GM13976 (cell line): ENCODE results near the gene F7.
"Not testable (repeated sequence)": the region's sequence is repeated elsewhere in the genome, so short reads cannot be mapped to it uniquely, and the experiment has no call there.

Experiments used
- DNase-seq: peaks from one replicate; pipeline ENCODE4 v3.0.0; 2012; ENCODE audit warnings: low spot score
- in situ Hi-C: fragments of 300-500 bp; cut with MboI; formaldehyde crosslinking; loops from one replicate; pipeline ENCODE4 v1.12.0; 2022; ENCODE audit warnings: low sequenced_read_pairs, mixed read lengths, inconsistent platforms; ENCODE audit not compliant: unreplicated experiment
- TF ChIP-seq, protein P1 (sequence below): IDR thresholded peaks from 2 replicates; pipeline ENCODE4 v1.5.1; 2012; ENCODE audit warnings: borderline replicate concordance, mild to moderate bottlenecking; ENCODE audit not compliant: insufficient read depth; ENCODE audit errors: extremely low read depth, missing control alignments, control extremely low read depth

Gene F7

DNA sequence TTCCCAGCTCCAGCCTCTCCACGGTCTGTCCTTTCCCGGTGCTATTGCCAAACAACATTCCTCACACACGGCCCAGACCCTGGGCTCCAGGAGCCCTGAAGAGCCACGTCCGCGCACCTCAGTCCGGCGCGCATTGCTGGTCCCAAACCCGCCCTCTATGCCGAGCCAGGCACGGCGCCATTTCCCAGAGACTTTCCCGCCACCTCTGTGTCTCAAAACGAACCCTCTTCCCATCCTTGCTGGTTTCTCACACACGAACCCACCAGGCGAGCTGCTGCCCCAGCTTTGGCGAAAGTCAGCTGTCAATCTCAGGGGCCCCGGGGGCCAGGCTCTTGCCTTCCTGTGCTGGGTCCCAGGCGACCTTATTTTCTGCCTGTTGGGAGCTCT, 28.0 kb upstream of the F7 start:
- TF ChIP-seq, protein P1, sequence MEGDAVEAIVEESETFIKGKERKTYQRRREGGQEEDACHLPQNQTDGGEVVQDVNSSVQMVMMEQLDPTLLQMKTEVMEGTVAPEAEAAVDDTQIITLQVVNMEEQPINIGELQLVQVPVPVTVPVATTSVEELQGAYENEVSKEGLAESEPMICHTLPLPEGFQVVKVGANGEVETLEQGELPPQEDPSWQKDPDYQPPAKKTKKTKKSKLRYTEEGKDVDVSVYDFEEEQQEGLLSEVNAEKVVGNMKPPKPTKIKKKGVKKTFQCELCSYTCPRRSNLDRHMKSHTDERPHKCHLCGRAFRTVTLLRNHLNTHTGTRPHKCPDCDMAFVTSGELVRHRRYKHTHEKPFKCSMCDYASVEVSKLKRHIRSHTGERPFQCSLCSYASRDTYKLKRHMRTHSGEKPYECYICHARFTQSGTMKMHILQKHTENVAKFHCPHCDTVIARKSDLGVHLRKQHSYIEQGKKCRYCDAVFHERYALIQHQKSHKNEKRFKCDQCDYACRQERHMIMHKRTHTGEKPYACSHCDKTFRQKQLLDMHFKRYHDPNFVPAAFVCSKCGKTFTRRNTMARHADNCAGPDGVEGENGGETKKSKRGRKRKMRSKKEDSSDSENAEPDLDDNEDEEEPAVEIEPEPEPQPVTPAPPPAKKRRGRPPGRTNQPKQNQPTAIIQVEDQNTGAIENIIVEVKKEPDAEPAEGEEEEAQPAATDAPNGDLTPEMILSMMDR: no peak
- in situ Hi-C loops: no loop called here
- DNase-seq: no peak

DNA sequence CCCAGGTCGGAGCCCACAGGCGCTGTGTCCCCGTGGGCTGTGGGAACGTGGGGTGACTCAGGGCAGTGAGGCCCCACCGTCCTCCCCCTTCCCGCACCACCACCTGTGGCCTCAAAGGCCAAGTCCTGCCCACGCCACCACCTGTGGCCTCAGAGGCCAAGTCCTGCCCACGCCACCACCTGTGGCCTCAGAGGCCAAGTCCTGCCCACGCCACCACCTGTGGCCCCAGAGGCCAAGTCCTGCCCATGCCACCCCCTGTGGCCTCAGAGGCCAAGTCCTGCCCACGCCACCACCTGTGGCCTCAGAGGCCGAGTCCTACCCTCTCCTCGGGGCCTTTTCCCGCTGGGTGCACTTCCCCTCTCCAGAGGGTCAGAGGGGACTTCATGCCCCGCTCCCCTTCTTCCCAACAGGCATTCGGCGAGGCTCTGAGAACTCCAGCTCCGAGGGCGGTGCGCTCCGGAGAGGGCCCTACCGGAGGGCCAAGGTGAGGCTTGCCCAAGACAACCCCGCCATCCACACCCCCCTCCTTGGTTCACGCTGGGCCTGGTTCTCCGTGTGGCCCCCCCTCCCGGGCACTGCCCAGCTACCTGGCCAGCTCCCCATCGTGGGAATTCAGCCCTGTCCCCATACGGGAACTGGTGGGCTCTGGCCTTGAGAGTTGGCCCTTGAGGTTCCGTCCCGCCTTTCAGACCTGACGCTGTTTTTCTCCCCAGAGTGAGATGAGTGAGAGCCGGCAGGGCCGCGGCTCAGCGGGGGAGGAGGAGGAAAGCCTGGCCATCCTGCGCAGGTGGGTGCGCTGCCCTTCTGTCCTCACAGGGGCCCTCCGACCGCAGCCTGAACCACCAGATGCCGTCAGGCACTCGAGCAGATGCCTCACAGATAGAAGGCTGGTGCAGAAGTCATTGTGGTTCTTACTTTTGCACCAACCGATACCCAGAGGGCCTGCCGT, 27.4 kb upstream of the F7 start:
- TF ChIP-seq, protein P1: no peak
- no peak for DNase-seq
- in situ Hi-C loops: no loop called here

DNA sequence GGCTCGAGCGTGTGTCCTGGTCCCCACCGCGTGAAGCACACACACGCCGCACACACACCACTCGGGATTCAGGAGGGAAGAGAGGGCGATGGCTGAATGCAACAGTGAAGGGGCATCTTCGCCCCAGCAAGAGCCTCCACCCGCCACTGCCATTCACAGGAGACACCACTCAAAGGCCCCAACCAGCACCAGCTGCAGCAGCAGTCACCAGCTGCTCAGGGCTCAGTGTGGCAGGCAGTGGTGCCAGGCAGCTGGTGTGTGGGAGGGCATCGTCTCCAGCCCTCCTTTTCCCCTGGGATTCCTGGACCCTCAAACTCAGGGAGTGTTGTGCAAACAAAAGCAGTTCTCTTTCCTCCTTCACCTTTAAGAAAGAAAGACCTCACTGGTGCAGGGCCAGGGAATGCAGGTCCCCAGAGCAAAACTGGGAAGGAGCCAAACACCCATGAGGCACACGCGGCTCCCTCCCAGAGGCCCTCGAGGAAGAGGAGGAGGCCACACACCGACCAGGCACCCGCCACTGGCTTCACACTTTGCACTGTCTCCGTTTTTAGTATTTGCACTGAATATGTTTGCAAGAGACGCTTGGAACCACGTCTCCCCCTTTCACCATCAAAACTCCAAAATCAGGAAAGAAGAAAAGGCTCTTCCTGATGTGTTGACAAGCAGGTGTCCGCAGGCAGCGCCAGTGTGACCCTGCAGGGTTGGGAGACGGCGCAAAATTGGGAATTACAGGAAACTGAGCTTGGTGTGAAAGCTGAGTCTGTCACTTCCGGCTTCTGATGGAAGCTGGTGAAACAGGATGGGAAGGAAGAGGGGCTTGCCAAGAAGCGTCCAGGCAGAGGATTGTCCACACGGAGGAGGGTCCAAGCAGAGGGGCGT, 26.4 kb upstream of the F7 start:
- TF ChIP-seq, protein P1: no peak
- no peak for DNase-seq
- in situ Hi-C loops: no loop called here

DNA sequence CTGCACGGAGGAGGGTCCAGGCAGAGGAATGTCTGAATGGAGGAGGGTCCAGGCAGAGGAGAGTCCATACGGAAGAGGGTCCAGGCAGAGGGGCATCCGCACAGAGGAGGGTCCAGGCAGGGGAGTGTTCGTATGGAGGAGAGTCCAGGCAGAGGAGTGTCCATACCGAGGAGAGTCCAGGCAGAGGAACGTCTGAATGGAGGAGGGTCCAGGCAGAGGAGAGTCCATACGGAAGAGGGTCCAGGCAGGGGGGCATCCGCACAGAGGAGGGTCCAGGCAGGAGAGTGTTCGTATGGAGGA, 25.9 kb upstream of the F7 start:
- DNase-seq, in situ Hi-C loops: not testable (repeated sequence)

DNA sequence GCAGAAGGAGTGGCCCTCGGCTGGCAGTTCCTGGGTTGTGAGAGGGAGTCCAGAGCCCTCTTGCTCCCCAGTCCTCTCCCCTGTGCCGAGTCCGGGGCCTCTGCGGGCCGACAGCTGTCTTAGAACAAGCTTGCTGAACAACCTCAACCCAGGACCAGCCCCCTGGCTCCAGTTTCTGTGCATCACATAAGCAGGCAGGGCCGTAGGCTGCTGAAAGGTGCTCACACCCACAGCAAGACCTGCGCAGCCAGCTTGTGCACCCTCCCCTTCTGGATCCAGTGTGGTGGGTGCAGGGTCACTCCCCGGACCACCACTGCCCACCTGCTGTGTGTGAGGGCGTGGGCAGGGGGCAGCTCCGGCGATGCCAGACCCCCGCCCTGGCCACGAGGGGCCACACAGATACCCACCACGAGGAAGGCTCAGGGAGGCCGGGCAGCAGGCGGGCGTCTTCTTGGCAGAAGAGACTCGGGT, 25.2 kb upstream of the F7 start:
- in situ Hi-C loops: no loop called here
- no peak for DNase-seq
- TF ChIP-seq, protein P1: no peak

DNA sequence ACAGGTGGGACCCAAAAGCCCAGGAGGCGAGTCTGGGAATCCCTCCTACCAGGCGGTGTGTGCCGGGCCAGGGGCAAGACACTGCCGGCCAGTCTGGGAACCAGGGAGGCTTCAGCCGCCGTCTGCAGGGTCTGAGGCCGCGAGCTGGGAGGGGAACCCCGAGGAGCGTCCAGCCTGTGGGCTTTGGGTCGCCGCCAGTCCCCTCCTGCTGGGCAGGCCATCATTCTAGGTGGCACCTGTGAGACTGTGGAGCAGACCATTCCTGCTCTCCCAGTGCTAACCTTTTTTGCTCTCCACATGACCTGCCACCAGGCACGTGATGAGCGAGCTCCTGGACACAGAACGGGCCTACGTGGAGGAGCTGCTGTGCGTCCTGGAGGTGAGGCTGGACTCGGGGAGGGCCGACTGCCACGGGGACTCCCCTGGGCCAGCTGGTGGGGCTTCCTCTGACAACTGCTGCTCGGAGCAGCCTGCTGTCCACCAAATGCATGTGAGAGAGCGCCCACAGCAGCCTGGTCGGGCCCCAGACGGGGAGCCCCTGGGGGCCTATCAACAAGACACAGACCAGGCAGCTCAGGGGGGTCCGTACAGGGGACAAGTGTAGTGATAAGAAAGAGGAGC, 24.6 kb upstream of the F7 start:
- in situ Hi-C loops: no loop called here
- TF ChIP-seq, protein P1: no peak

More for the DNA sequence above, 24.6 kb upstream of the F7 start:
- DNase-seq: no peak
